ENCODE results near the gene ADD3. TPM values are rescaled to one million over a fixed set of nuclear protein-coding genes. Genes with fewer than 3 reads are reported as not detected.

ADD3 gene
- total RNA-seq, 1 experiment from 2014 or later: 32.4 TPM

DNA sequence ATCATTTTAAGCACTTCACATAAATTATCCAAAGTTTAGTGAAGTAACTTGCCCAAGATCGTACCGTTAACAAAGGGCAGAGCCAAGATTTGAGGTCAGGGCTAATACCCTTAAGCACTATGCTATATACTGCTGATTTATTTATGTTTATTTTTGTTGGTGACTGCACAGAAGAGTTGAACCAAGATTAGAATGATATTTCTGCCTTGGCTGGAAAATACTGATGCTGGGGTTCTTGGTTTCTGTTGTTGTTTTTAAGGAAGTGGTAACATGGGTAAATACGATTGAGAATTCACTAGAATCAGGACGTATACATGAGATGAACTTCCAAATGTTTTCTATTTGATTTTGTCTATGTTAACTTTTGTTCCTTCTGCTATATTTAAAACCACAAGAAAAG lies 9.3 kb downstream of the ADD3 start:
- H3K27me3 ChIP-seq (ENCODE audit: control insufficient read depth, insufficient read depth, low read length): no peaks in the 10 kb centered on the region
- no peak for ATAC-seq
- no TSS peak for BruUV-seq (replicated peaks)
- in situ Hi-C loops (cut with HindIII; ENCODE audit: low pct_unique_long_range_greater_than_20kb, low sequenced_read_pairs) (no loop called here), intact Hi-C loops (cut with micrococcal nuclease; ENCODE audit: unreplicated experiment) (no loop called here)
- H3K4me1 ChIP-seq (ENCODE audit: control insufficient read depth, insufficient read depth, low read length): peaks cover 8% of the 10 kb centered on the region; the same call in 1 of the 2 replicates
- no peak overlapping the region for H3K27ac ChIP-seq (ENCODE audit: low read length)
- CTCF ChIA-PET: no interaction called here
- H3K36me3 ChIP-seq (ENCODE audit: control insufficient read depth, insufficient read depth, low read length): no peaks in the 10 kb centered on the region
- POLR2A ChIA-PET: no interaction called here
- H3K9me3 ChIP-seq (ENCODE audit: control insufficient read depth, insufficient read depth, low read depth, low read length): no peaks in the 10 kb centered on the region
- H3K4me3 ChIP-seq (ENCODE audit: low read depth in 2 of 2, low read length in 2 of 2): no peak overlapping the region
- no peak for TF ChIP-seq TCF7L2 (IDR thresholded peaks at IDR 0.05; ENCODE audit: low read depth, low read length)
- TF ChIP-seq POLR2AphosphoS5 (IDR thresholded peaks at IDR 0.05; ENCODE audit: low read depth, low read length): no peak
- TF ChIP-seq SIN3A (IDR thresholded peaks at IDR 0.05; ENCODE audit: borderline replicate concordance, insufficient read depth, low read depth, low read length): no peak
- TF ChIP-seq, protein P1, sequence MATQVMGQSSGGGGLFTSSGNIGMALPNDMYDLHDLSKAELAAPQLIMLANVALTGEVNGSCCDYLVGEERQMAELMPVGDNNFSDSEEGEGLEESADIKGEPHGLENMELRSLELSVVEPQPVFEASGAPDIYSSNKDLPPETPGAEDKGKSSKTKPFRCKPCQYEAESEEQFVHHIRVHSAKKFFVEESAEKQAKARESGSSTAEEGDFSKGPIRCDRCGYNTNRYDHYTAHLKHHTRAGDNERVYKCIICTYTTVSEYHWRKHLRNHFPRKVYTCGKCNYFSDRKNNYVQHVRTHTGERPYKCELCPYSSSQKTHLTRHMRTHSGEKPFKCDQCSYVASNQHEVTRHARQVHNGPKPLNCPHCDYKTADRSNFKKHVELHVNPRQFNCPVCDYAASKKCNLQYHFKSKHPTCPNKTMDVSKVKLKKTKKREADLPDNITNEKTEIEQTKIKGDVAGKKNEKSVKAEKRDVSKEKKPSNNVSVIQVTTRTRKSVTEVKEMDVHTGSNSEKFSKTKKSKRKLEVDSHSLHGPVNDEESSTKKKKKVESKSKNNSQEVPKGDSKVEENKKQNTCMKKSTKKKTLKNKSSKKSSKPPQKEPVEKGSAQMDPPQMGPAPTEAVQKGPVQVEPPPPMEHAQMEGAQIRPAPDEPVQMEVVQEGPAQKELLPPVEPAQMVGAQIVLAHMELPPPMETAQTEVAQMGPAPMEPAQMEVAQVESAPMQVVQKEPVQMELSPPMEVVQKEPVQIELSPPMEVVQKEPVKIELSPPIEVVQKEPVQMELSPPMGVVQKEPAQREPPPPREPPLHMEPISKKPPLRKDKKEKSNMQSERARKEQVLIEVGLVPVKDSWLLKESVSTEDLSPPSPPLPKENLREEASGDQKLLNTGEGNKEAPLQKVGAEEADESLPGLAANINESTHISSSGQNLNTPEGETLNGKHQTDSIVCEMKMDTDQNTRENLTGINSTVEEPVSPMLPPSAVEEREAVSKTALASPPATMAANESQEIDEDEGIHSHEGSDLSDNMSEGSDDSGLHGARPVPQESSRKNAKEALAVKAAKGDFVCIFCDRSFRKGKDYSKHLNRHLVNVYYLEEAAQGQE (IDR thresholded peaks at IDR 0.05; ENCODE audit: insufficient read depth in 1 of 2, low read depth in 2 of 2, low read length in 1 of 2): no peak
- TF ChIP-seq, protein P2, sequence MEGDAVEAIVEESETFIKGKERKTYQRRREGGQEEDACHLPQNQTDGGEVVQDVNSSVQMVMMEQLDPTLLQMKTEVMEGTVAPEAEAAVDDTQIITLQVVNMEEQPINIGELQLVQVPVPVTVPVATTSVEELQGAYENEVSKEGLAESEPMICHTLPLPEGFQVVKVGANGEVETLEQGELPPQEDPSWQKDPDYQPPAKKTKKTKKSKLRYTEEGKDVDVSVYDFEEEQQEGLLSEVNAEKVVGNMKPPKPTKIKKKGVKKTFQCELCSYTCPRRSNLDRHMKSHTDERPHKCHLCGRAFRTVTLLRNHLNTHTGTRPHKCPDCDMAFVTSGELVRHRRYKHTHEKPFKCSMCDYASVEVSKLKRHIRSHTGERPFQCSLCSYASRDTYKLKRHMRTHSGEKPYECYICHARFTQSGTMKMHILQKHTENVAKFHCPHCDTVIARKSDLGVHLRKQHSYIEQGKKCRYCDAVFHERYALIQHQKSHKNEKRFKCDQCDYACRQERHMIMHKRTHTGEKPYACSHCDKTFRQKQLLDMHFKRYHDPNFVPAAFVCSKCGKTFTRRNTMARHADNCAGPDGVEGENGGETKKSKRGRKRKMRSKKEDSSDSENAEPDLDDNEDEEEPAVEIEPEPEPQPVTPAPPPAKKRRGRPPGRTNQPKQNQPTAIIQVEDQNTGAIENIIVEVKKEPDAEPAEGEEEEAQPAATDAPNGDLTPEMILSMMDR (IDR thresholded peaks at IDR 0.05): no peak
- DNase-seq (ENCODE audit: low read depth, low spot score): no peak

DNA sequence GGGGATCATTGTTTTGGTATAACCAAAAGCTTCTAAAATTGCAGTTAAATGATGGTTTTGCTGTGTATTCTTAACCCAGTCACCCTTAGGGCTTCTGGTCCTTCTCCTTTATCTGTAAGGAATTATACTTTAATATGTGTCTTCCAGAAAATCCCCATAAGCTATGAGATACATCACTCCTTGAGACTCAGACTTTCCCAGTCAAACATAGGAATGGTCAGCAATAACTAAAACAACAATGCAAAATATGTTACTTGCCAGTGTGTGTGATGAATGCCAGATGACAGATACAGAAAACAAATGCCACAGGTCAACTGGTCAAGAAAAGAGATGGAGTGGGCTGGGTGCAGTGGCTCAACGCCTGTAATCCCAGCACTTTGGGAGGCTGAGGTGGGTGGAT lies 10.1 kb downstream of the ADD3 start:
- Histone ChIP-seq H3K4me1 (ENCODE audit: control insufficient read depth, insufficient read depth, low read length) (peaks cover 8% of the 10 kb centered on the region; the same call in 1 of the 2 replicates), H3K27ac (ENCODE audit: low read length) (no peak overlapping the region), H3K9me3 (ENCODE audit: control insufficient read depth, insufficient read depth, low read depth, low read length) (no peaks in the 10 kb centered on the region), H3K36me3 (ENCODE audit: control insufficient read depth, insufficient read depth, low read length) (no peaks in the 10 kb centered on the region), H3K27me3 (ENCODE audit: control insufficient read depth, insufficient read depth, low read length) (no peaks in the 10 kb centered on the region), H3K4me3 (ENCODE audit: low read depth in 2 of 2, low read length in 2 of 2) (no peak overlapping the region)
- in situ Hi-C loops (cut with HindIII; ENCODE audit: low pct_unique_long_range_greater_than_20kb, low sequenced_read_pairs) (no loop called here), intact Hi-C loops (cut with micrococcal nuclease; ENCODE audit: unreplicated experiment) (no loop called here)
- ChIA-PET CTCF (no interaction called here), POLR2A (no interaction called here)
- ATAC-seq (no peak), DNase-seq (ENCODE audit: low read depth, low spot score) (no peak)
- BruUV-seq (replicated peaks): no TSS peak
- TF ChIP-seq POLR2AphosphoS5 (IDR thresholded peaks at IDR 0.05; ENCODE audit: low read depth, low read length): no peak
- TF ChIP-seq, protein P1 (IDR thresholded peaks at IDR 0.05; ENCODE audit: insufficient read depth in 1 of 2, low read depth in 2 of 2, low read length in 1 of 2): no peak
- TF ChIP-seq TCF7L2 (IDR thresholded peaks at IDR 0.05; ENCODE audit: low read depth, low read length): no peak
- TF ChIP-seq, protein P2 (IDR thresholded peaks at IDR 0.05): no peak
- no peak for TF ChIP-seq SIN3A (IDR thresholded peaks at IDR 0.05; ENCODE audit: borderline replicate concordance, insufficient read depth, low read depth, low read length)

Data from Panc1 (cell line).